GM12872 (cell line): ENCODE measurements around the gene TMF1.
A peak's percentile ranks its signal among the peaks of the same experiment; 100 is the strongest.

Source experiments
- TF ChIP-seq, protein P1 (sequence below): IDR thresholded peaks from 3 replicates; pipeline ENCODE4 v1.5.1; 2011; ENCODE audit warnings: low read depth, mild to moderate bottlenecking, low read length, moderate library complexity; ENCODE audit not compliant: insufficient read depth

TMF1 gene

DNA sequence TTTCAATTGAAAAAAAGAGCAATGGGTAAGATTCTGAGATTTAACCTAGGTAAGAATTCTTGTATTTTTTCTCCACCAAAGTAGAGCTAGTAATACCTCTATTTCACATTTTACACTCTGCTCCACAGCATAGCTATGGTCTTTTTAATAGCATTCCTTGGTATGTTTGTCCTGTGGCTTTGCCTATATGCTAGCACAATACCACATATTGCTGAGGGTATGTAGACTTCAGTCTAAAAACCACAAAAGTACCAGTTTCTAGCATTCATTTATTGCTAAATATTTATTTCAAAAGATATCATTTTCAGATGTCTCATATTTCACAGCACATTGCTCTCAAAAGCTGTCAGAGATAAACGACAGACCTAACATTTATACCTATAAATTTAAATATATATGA lies 20.5 kb downstream of the TMF1 start:
- TF ChIP-seq, protein P1, sequence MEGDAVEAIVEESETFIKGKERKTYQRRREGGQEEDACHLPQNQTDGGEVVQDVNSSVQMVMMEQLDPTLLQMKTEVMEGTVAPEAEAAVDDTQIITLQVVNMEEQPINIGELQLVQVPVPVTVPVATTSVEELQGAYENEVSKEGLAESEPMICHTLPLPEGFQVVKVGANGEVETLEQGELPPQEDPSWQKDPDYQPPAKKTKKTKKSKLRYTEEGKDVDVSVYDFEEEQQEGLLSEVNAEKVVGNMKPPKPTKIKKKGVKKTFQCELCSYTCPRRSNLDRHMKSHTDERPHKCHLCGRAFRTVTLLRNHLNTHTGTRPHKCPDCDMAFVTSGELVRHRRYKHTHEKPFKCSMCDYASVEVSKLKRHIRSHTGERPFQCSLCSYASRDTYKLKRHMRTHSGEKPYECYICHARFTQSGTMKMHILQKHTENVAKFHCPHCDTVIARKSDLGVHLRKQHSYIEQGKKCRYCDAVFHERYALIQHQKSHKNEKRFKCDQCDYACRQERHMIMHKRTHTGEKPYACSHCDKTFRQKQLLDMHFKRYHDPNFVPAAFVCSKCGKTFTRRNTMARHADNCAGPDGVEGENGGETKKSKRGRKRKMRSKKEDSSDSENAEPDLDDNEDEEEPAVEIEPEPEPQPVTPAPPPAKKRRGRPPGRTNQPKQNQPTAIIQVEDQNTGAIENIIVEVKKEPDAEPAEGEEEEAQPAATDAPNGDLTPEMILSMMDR: no peak

DNA sequence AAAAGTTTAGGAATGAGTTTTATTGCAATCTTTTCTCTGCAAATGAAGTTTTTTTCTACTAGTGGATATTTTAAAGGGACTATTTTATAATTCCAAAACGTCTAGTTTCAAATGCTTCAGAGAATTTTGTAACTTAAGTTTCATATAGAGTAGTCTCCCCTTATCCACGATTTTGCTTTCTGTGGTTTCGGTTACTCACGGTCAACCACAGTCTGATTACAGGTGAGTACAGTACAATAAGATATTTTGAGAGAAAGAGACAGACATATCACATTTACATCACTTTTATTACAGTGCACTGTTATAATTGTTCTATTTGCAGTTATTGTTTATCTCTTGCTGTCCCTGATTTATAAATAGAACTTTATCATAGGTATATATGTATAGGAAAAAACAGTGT lies 31.3 kb downstream of the TMF1 start:
- TF ChIP-seq, protein P1: no peak

DNA sequence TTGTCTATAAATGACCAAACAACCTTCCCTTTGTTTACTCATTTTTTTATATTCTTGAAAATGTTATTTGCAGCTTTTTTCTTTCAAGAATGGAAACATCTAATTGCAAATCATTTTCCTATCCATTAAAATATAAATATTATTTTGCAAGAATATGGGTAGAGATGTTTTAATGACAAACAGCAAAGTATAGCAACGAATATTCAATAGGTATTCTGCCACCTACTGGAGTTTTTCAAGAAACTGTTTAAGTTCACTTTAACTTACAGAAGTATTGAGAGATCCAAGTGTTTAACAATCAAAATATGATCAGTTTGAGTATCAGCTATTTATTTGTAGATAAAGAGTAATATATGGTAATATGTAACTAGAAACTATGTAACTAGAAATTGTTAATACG lies 31.7 kb downstream of the TMF1 start:
- TF ChIP-seq, protein P1: no peak

DNA sequence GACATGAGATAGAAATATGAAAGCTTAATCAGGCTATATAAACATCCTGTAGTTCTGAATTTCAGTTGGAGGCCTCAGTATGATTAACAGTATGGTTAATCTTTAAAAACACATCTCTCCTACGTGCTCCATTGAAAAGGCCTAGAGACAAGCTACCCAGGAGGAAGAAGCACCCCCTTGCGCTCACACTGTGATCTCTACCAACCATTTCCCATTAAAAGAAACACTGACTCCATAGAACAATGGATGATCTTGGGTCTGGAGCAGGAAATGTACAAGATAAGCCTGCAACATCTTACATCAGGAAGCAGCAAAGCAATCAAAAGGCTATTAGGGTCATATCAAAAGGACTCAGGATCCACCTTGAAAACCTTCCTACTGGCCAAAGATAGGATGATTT lies 35.2 kb downstream of the TMF1 start:
- TF ChIP-seq, protein P1: no peak

DNA sequence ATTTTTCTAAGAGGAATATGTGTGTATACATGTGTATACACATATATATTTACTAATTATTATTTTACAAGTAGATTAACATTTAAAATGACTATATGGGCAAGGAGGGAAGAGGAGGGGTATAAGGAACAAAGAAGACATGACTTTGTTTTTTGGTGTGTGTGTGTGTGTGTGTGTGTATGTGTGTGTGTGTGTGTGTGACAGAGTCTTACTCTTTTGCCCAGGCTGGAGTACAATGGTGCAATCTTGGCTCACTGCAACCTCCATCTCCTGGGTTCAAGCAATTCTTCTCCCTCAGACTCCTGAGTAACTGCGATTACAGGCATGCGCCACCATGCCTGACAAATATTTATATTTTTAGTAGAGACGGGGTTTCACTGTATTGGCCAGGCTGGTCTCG lies 36.0 kb downstream of the TMF1 start:
- TF ChIP-seq, protein P1: no peak

DNA sequence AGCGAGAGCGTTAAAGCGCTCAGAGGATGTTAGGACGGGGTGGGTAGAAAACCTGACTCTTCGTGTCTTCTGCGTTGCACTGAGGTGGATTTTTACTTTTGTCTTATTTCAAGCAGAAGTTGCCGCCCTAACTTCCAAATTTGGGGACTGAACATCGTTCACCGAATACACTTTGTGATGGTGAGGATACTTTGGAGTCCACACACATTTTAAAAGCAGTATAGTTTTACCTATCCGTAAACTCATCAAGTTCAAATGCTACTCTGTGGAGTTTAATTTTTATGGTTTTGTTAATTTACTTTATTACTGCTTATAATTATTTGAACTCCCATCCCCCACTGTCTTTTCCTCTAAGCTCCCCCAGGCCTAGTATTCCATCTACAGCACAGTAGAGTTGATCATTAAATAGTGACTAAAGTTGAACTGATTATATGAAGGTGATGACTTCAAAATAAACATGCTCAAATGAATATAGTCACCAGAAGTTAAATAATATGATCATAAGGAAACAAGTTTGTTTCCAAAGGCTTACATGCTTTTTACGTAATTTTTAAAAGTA lies 38.0 kb downstream of the TMF1 start:
- TF ChIP-seq, protein P1: no peak

DNA sequence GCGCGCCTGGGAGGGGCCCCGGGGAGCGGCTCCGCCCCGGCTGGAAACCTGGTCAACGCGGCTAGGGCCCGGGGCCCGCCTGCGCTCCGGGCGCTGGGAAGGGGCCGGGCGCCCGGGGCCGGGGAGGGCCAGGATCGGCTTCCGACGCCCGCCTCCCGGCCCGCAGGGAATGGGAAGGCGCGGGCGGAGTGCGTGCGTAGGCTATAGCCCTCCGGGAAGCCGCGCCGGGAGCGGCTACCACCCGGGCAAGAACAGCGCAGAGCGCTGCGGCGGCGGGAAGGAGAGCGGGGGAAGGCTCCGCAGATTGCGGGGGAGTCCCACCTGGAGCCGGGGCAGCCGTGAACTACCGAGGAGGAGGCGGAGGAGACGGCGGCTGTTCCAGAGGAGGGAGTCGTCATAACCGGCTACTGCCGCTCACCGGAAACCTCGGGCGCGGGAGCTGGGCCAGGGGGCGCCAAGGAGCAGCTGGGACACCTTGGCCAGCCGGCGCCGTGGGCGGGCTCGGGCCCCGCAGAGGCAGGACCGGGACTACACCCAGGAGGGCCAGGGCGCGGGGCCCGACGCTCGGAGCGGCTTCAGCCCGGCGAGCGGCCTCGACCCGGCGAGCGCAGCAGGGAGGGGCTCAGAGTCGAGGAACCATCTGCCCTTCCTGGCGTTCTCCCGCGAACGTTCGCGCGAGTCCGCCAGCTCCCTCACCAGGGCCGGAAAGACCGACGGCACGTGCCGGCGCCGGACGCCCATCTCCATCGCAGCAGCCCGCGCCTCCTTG lies 38.7 kb downstream of the TMF1 start, which contains the start of gene EOGT:
Gene EOGT, minus strand, starts transcription at position 432 of the 769 bp plus-strand sequence. CDS start 3,838 bp downstream, outside the sequence.
- TF ChIP-seq, protein P1: peak; percentile 66
